ENCODE measurements around the gene SECISBP2L.

DNA sequence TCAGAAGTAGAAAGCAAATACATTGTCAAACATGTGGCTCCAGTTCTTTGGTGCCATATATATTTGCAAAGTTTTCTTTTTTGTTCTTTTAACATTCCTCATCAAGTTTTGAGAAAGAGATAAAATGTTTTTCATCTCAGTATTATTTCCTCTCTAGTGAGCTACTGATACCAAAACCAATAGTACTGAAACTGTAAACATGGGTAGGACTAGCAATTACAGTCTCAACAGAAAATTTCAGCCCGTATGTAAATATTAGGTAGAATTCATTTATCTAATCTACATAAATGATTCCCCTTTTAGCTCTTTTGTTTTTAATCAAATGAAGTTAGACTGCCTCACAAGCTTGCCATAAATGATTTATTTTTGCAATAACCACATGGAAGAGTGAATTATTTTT lies 21.4 kb downstream of the SECISBP2L start:
- TF ChIP-seq POLR2AphosphoS5 (IDR thresholded peaks at IDR 0.05; ENCODE audit: control insufficient read depth, insufficient read depth, low read depth, low read length) (no peak), TAF15 (IDR thresholded peaks at IDR 0.05; ENCODE audit: low read depth, low read length) (no peak), ZNF253 (CRISPR knock-in tag; conservative IDR thresholded peaks at IDR 0.05) (no peak), GABPA (tag; conservative IDR thresholded peaks at IDR 0.05; ENCODE audit: low read depth) (no peak), ZFPM2 (CRISPR knock-in tag; IDR thresholded peaks at IDR 0.05) (no peak), DACH1 (IDR thresholded peaks at IDR 0.05; ENCODE audit: partially characterized antibody) (no peak), CBX3 (IDR thresholded peaks at IDR 0.05; ENCODE audit: borderline replicate concordance in 1 of 2, low read length in 2 of 2) (no peak), ZNF174 (CRISPR knock-in tag; IDR thresholded peaks at IDR 0.05) (no peak), YBX1 (IDR thresholded peaks at IDR 0.05) (no peak)
- TF ChIP-seq, protein P1, sequence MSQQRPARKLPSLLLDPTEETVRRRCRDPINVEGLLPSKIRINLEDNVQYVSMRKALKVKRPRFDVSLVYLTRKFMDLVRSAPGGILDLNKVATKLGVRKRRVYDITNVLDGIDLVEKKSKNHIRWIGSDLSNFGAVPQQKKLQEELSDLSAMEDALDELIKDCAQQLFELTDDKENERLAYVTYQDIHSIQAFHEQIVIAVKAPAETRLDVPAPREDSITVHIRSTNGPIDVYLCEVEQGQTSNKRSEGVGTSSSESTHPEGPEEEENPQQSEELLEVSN (IDR thresholded peaks at IDR 0.05; ENCODE audit: borderline replicate concordance in 1 of 2, extremely low read depth in 1 of 2, insufficient read depth in 1 of 2, insufficient read length in 1 of 2, low read depth in 1 of 2, low read length in 1 of 2, poor library complexity in 1 of 2, severe bottlenecking in 1 of 2) = no peak
- TF ChIP-seq, protein P2, sequence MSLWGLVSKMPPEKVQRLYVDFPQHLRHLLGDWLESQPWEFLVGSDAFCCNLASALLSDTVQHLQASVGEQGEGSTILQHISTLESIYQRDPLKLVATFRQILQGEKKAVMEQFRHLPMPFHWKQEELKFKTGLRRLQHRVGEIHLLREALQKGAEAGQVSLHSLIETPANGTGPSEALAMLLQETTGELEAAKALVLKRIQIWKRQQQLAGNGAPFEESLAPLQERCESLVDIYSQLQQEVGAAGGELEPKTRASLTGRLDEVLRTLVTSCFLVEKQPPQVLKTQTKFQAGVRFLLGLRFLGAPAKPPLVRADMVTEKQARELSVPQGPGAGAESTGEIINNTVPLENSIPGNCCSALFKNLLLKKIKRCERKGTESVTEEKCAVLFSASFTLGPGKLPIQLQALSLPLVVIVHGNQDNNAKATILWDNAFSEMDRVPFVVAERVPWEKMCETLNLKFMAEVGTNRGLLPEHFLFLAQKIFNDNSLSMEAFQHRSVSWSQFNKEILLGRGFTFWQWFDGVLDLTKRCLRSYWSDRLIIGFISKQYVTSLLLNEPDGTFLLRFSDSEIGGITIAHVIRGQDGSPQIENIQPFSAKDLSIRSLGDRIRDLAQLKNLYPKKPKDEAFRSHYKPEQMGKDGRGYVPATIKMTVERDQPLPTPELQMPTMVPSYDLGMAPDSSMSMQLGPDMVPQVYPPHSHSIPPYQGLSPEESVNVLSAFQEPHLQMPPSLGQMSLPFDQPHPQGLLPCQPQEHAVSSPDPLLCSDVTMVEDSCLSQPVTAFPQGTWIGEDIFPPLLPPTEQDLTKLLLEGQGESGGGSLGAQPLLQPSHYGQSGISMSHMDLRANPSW (CRISPR knock-in tag; IDR thresholded peaks at IDR 0.05) = no peak
- TF ChIP-seq, protein P3, sequence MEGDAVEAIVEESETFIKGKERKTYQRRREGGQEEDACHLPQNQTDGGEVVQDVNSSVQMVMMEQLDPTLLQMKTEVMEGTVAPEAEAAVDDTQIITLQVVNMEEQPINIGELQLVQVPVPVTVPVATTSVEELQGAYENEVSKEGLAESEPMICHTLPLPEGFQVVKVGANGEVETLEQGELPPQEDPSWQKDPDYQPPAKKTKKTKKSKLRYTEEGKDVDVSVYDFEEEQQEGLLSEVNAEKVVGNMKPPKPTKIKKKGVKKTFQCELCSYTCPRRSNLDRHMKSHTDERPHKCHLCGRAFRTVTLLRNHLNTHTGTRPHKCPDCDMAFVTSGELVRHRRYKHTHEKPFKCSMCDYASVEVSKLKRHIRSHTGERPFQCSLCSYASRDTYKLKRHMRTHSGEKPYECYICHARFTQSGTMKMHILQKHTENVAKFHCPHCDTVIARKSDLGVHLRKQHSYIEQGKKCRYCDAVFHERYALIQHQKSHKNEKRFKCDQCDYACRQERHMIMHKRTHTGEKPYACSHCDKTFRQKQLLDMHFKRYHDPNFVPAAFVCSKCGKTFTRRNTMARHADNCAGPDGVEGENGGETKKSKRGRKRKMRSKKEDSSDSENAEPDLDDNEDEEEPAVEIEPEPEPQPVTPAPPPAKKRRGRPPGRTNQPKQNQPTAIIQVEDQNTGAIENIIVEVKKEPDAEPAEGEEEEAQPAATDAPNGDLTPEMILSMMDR (IDR thresholded peaks at IDR 0.05 in 2 of 3, conservative IDR thresholded peaks at IDR 0.05 in 1 of 3; ENCODE audit: insufficient read depth in 2 of 3, low read depth in 1 of 3, low read length in 3 of 3) = no peak
- TF ChIP-seq, protein P4, sequence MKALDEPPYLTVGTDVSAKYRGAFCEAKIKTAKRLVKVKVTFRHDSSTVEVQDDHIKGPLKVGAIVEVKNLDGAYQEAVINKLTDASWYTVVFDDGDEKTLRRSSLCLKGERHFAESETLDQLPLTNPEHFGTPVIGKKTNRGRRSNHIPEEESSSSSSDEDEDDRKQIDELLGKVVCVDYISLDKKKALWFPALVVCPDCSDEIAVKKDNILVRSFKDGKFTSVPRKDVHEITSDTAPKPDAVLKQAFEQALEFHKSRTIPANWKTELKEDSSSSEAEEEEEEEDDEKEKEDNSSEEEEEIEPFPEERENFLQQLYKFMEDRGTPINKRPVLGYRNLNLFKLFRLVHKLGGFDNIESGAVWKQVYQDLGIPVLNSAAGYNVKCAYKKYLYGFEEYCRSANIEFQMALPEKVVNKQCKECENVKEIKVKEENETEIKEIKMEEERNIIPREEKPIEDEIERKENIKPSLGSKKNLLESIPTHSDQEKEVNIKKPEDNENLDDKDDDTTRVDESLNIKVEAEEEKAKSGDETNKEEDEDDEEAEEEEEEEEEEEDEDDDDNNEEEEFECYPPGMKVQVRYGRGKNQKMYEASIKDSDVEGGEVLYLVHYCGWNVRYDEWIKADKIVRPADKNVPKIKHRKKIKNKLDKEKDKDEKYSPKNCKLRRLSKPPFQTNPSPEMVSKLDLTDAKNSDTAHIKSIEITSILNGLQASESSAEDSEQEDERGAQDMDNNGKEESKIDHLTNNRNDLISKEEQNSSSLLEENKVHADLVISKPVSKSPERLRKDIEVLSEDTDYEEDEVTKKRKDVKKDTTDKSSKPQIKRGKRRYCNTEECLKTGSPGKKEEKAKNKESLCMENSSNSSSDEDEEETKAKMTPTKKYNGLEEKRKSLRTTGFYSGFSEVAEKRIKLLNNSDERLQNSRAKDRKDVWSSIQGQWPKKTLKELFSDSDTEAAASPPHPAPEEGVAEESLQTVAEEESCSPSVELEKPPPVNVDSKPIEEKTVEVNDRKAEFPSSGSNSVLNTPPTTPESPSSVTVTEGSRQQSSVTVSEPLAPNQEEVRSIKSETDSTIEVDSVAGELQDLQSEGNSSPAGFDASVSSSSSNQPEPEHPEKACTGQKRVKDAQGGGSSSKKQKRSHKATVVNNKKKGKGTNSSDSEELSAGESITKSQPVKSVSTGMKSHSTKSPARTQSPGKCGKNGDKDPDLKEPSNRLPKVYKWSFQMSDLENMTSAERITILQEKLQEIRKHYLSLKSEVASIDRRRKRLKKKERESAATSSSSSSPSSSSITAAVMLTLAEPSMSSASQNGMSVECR (CRISPR knock-in tag; IDR thresholded peaks at IDR 0.05) = no peak
- TF ChIP-seq, protein P5, sequence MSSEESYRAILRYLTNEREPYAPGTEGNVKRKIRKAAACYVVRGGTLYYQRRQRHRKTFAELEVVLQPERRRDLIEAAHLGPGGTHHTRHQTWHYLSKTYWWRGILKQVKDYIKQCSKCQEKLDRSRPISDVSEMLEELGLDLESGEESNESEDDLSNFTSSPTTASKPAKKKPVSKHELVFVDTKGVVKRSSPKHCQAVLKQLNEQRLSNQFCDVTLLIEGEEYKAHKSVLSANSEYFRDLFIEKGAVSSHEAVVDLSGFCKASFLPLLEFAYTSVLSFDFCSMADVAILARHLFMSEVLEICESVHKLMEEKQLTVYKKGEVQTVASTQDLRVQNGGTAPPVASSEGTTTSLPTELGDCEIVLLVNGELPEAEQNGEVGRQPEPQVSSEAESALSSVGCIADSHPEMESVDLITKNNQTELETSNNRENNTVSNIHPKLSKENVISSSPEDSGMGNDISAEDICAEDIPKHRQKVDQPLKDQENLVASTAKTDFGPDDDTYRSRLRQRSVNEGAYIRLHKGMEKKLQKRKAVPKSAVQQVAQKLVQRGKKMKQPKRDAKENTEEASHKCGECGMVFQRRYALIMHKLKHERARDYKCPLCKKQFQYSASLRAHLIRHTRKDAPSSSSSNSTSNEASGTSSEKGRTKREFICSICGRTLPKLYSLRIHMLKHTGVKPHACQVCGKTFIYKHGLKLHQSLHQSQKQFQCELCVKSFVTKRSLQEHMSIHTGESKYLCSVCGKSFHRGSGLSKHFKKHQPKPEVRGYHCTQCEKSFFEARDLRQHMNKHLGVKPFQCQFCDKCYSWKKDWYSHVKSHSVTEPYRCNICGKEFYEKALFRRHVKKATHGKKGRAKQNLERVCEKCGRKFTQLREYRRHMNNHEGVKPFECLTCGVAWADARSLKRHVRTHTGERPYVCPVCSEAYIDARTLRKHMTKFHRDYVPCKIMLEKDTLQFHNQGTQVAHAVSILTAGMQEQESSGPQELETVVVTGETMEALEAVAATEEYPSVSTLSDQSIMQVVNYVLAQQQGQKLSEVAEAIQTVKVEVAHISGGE (CRISPR knock-in tag; IDR thresholded peaks at IDR 0.05) = no peak
